Measurements from ENCODE around the gene STS. TPM values are rescaled to one million over a fixed set of nuclear protein-coding genes. Genes with fewer than 3 reads are reported as not detected.
"Not testable (repeated sequence)": the region's sequence is repeated elsewhere in the genome, so short reads cannot be mapped to it uniquely, and the experiment has no call there.

Gene STS
- total RNA-seq, 1 experiment from 2014 or later, result 3.3 TPM

DNA sequence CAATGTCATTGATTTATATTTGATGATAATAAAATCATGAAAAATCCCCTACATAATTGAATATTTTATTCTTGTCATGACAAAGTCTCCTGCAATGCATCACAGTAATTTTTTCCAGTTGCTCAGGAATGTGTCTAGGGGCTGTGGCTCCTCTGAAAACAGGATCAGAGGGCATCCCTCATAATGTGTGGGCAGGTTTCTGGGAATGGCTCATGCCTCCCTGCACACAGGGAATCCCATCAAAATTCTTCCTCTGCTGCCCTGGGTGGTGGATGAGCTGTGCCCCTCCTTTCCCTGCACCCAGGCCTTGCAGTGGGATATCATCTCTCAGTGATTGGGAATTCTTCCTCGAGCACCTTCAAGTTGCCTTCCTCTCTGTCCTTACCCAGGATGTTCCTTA lies 20.9 kb downstream of the STS start:
- Histone ChIP-seq H3K27ac (ENCODE audit: low read length) (no peak overlapping the region), H3K4me3 (ENCODE audit: low read length) (no peak overlapping the region), H3K4me1 (ENCODE audit: insufficient read depth, low read length) (no peaks in the 10 kb centered on the region), H3K27me3 (ENCODE audit: low read length) (no peaks in the 10 kb centered on the region), H3K4me2 (ENCODE audit: low read length) (no peak overlapping the region), H3K79me2 (ENCODE audit: low read length) (no peaks in the 10 kb centered on the region), H4K20me1 (ENCODE audit: low read length) (no peaks in the 10 kb centered on the region), H3K9ac (ENCODE audit: low read length) (no peak overlapping the region), H3K9me2 (replicated peaks; ENCODE audit: low read length) (no peaks in the 10 kb centered on the region), H3F3A (ENCODE audit: low read length, unreplicated experiment) (no peaks in the 10 kb centered on the region), H2AFZ (ENCODE audit: low read length) (no peak overlapping the region), H3K9me3 (ENCODE audit: low read length) (no peaks in the 10 kb centered on the region), H3K36me3 (ENCODE audit: low read depth, low read length) (no peaks in the 10 kb centered on the region)
- POLR2A ChIA-PET (ENCODE audit: unreplicated experiment), result no interaction called here
- intact Hi-C loops (cut with micrococcal nuclease), result no loop called here
- DNase-seq (no peak), ATAC-seq (no peak)
- CTCF ChIA-PET, result no interaction called here
- no peak for TF ChIP-seq EZH2phosphoT487 (IDR thresholded peaks at IDR 0.05; ENCODE audit: borderline replicate concordance, low read length)
- no peak for TF ChIP-seq EZH2 (IDR thresholded peaks at IDR 0.05; ENCODE audit: low read length, unreplicated experiment)
- no peak for TF ChIP-seq CTCF (conservative IDR thresholded peaks at IDR 0.05; ENCODE audit: low read depth, low read length)
- no TSS peak for BruUV-seq (replicated peaks)

GRCh38 chrX:7169627-7170026 lies 22.1 kb downstream of the STS start:
- Histone ChIP-seq H3K4me3 (ENCODE audit: low read length) (no peak overlapping the region), H3K9ac (ENCODE audit: low read length) (no peak overlapping the region), H3K4me1 (ENCODE audit: insufficient read depth, low read length) (no peaks in the 10 kb centered on the region), H4K20me1 (ENCODE audit: low read length) (no peaks in the 10 kb centered on the region), H3K9me3 (ENCODE audit: low read length) (no peaks in the 10 kb centered on the region), H3K9me2 (replicated peaks; ENCODE audit: low read length) (no peaks in the 10 kb centered on the region), H2AFZ (ENCODE audit: low read length) (no peak overlapping the region), H3F3A (ENCODE audit: low read length, unreplicated experiment) (no peaks in the 10 kb centered on the region), H3K27me3 (ENCODE audit: low read length) (no peaks in the 10 kb centered on the region), H3K4me2 (ENCODE audit: low read length) (no peak overlapping the region), H3K27ac (ENCODE audit: low read length) (no peak overlapping the region), H3K36me3 (ENCODE audit: low read depth, low read length) (no peaks in the 10 kb centered on the region), H3K79me2 (ENCODE audit: low read length) (no peaks in the 10 kb centered on the region)
- no peak for TF ChIP-seq CTCF (conservative IDR thresholded peaks at IDR 0.05; ENCODE audit: low read depth, low read length)
- no peak for TF ChIP-seq EZH2phosphoT487 (IDR thresholded peaks at IDR 0.05; ENCODE audit: borderline replicate concordance, low read length)
- no peak for TF ChIP-seq EZH2 (IDR thresholded peaks at IDR 0.05; ENCODE audit: low read length, unreplicated experiment)
- ATAC-seq (no peak), DNase-seq (no peak)
- intact Hi-C loops (cut with micrococcal nuclease), result no loop called here
- no TSS peak for BruUV-seq (replicated peaks)
- CTCF ChIA-PET, result no interaction called here
- POLR2A ChIA-PET (ENCODE audit: unreplicated experiment), result no interaction called here

DNA sequence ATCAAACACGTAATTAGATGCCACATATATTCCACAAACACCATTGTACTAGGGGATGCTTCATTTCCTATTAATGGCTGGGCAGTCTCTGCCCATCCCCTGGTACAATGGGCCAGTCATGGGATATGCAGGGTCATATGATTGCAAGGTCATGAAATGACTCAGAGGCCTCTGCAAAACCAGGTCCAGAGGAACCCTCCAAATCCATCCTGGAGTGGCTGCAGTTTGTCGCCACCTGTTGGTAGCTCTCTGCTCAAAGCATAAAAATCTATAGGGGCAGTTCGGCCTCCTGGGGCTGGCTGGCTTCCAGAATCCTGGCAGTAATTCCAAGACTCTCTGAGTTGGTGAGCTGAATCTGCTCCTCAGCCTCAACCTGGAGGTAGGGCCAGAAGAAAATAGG lies 23.4 kb downstream of the STS start:
- no peaks in the 10 kb centered on the region for H3K9me3 ChIP-seq (ENCODE audit: low read length)
- no peaks in the 10 kb centered on the region for H3K27me3 ChIP-seq (ENCODE audit: low read length)
- no peaks in the 10 kb centered on the region for H3K79me2 ChIP-seq (ENCODE audit: low read length)
- DNase-seq (peak; percentile 43), ATAC-seq (no peak)
- no peaks in the 10 kb centered on the region for H4K20me1 ChIP-seq (ENCODE audit: low read length)
- no peaks in the 10 kb centered on the region for H3F3A ChIP-seq (ENCODE audit: low read length, unreplicated experiment)
- CTCF ChIA-PET, result no interaction called here
- no peak overlapping the region for H3K27ac ChIP-seq (ENCODE audit: low read length)
- intact Hi-C loops (cut with micrococcal nuclease), result no loop called here
- no peaks in the 10 kb centered on the region for H3K36me3 ChIP-seq (ENCODE audit: low read depth, low read length)
- no peaks in the 10 kb centered on the region for H3K4me1 ChIP-seq (ENCODE audit: insufficient read depth, low read length)
- POLR2A ChIA-PET (ENCODE audit: unreplicated experiment), result no interaction called here
- no peaks in the 10 kb centered on the region for H3K9me2 ChIP-seq (replicated peaks; ENCODE audit: low read length)
- no peak overlapping the region for H2AFZ ChIP-seq (ENCODE audit: low read length)
- H3K4me3 ChIP-seq (ENCODE audit: low read length), result no peak overlapping the region
- no peak overlapping the region for H3K4me2 ChIP-seq (ENCODE audit: low read length)
- TF ChIP-seq EZH2 (IDR thresholded peaks at IDR 0.05; ENCODE audit: low read length, unreplicated experiment) (no peak), EZH2phosphoT487 (IDR thresholded peaks at IDR 0.05; ENCODE audit: borderline replicate concordance, low read length) (no peak), CTCF (conservative IDR thresholded peaks at IDR 0.05; ENCODE audit: low read depth, low read length) (peak; percentile 59)
- BruUV-seq (replicated peaks), result no TSS peak
- H3K9ac ChIP-seq (ENCODE audit: low read length), result no peak overlapping the region

DNA sequence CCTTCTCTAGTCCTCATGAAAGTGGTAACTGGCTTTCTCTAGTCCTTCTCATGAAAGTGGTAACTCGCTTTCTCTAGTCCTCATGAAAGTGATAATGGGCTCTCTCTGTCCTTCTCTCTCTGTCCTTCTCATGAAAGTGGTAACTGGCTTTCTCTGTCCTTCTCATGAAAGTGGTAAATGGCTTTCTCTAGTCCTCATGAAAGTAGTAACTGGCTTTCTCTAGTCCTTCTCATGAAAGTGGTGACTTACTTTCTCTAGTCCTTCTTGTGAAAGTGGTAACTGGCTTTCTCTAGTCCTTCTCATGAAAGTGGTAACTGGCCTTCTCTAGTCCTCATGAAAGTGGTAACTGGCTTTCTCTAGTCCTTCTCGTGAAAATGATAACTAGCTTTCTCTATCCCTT lies 31.3 kb downstream of the STS start:
- H3K9ac ChIP-seq (ENCODE audit: low read length); BruUV-seq (replicated peaks); H3K79me2 ChIP-seq (ENCODE audit: low read length); ATAC-seq; POLR2A ChIA-PET (ENCODE audit: unreplicated experiment); H2AFZ ChIP-seq (ENCODE audit: low read length); H3K36me3 ChIP-seq (ENCODE audit: low read depth, low read length); H4K20me1 ChIP-seq (ENCODE audit: low read length); intact Hi-C loops (cut with micrococcal nuclease); H3K27me3 ChIP-seq (ENCODE audit: low read length); H3K9me3 ChIP-seq (ENCODE audit: low read length); H3K4me1 ChIP-seq (ENCODE audit: insufficient read depth, low read length); H3K4me3 ChIP-seq (ENCODE audit: low read length); CTCF ChIA-PET; H3K9me2 ChIP-seq (replicated peaks; ENCODE audit: low read length); H3K4me2 ChIP-seq (ENCODE audit: low read length); H3K27ac ChIP-seq (ENCODE audit: low read length); H3F3A ChIP-seq (ENCODE audit: low read length, unreplicated experiment); DNase-seq: not testable (repeated sequence)
